Left cardiac atrium (tissue), 4 donors: ENCODE measurements around the gene SGPP1. TPM values are rescaled to one million over a fixed set of nuclear protein-coding genes. Genes with fewer than 3 reads are reported as not detected.
A peak's percentile ranks its signal among the peaks of the same experiment; 100 is the strongest.
"Not testable (repeated sequence)": the region's sequence is repeated elsewhere in the genome, so short reads cannot be mapped to it uniquely, and the experiment has no call there.

Experiments
- ATAC-seq, 2 donors: fragments of 200-7000 bp; cut with Tn5 transposase; one replicate each; pipeline ENCODE4 v1.9.1; 2020; ENCODE audit warnings: mild to moderate bottlenecking in 2 of 2, moderate library complexity in 2 of 2
- DNase-seq: peaks from one replicate; pipeline ENCODE4 v3.0.0-alpha.2; 2020
- intact Hi-C, 2 donors: fragments of 100-400 bp; cut with DNase I; formaldehyde crosslinking; loops; one replicate each; pipeline versions ENCODE4 v1.14.1 to v1.15.1; 2022 to 2023
- long read RNA-seq: library from polyadenylated mRNA; unstranded; transcript quantifications from one replicate; pipeline ENCODE4 v2.0.0, GENCODE V29; 2021
- total RNA-seq, 2 donors: library from RNA; stranded (reverse); fragmentation: NEBNext Ultra II Directional; extraction: Animal tissue kit (Norgen Biotek cat#: 25700); gene quantifications; one replicate each; pipeline ENCODE4 v1.2.1, GENCODE V29; 2021
- donor health status: DM: no; HTN: yes; CAD: no.
- donor health status: DM: no; HTN: yes; CAD: no; lungs with severe emphysema.
- donor health status: DM: yes; HTN: yes; CAD: no.
- donor health status: Dilated cardiomyopathy.

The SGPP1 gene
- total RNA-seq, result 1 to 10 TPM; 7.3 to 8.6 TPM
- long read RNA-seq, partial matches to known transcripts, result 0 of 1 reads
- long read RNA-seq, other reads (novel, unspliced or antisense), result 1 of 1 reads

DNA sequence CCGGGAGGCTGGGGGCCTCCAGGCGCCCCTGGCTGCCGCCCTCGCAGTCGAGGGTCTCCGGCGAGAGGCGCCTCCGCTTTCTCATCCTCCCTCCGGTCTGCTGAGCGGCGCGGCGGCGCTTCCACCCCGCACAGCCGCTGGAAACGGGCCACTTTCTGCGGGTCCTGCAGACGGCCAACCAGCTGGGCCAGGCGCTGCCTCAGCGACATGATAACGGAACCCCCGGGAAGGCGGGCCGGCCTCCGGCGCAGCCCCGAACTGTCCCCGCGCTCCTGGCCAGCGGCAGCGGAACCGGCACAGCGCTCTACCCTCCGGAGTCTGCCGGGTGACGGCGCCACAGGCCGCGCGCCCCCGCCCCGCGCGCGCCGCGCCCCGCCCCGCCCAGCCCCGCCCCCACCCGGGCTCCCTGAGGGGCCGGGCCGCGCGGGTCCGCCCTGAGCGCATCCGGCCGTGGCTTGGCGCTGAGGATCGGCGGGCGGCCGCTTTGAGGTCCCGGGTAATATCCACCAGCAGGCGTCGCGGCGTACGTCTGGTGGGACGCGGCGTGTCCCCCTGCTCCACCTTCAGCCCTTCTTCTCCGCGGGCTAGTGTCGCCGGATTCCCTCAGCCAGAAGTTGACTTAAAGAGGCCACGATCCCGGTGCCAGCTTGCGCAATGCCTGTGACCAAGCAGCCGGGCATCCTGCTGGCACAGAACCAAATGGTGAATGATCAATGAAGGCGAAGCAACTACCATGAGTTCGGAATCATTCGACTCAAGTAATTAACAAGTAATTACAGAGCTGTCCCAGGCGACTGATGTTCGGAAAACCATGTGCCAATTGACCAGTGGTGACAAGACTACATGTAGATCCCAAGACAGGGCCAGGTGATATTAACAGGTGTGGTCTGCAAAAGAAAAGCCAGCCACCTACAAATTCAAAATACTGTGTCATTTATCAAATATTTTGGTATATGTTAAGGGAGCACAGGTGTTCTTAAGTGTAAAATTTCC, at the start of gene SGPP1:
Gene SGPP1 (minus strand): TSS at position 330 of the 993 bp plus-strand sequence. CDS start 121 bp downstream, at position 209.
- peak; percentile 88 for DNase-seq
- intact Hi-C loops, result loop anchor here in 1 of 2 donors (10.0 kb wide), 1 partner anchor 83 kb away; the partner anchor contains the start of gene WDR89
- peak; percentile 97 to 98 for ATAC-seq

DNA sequence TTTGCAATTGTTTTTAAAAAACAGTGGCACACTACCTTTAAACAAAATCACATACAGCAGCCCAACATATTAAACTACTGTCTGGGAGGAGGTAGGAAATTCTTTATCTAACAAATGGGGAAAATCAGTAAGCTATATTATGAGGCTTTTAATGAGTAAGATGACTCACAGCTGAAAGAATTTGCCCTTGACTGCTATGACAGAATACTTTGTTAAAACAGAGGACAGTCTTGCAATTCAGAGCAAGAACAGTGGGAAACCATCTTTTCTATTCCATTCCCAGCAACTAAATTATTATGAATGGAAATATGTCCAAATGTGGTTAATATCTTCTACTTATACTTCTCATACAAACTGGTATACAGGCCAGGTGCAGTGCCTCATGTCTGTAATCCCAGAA, 49.2 kb upstream of the SGPP1 start:
- ATAC-seq (peak in 1 of 2 donors; percentile 32), DNase-seq (no peak)
- intact Hi-C loops, result no loop called here

- ATAC-seq, result no peak
- no peak for DNase-seq
- intact Hi-C loops, result no loop called here
These were observed 45.6 kb upstream of the SGPP1 start for GRCh38 chr14:63773504-63773903.

DNA sequence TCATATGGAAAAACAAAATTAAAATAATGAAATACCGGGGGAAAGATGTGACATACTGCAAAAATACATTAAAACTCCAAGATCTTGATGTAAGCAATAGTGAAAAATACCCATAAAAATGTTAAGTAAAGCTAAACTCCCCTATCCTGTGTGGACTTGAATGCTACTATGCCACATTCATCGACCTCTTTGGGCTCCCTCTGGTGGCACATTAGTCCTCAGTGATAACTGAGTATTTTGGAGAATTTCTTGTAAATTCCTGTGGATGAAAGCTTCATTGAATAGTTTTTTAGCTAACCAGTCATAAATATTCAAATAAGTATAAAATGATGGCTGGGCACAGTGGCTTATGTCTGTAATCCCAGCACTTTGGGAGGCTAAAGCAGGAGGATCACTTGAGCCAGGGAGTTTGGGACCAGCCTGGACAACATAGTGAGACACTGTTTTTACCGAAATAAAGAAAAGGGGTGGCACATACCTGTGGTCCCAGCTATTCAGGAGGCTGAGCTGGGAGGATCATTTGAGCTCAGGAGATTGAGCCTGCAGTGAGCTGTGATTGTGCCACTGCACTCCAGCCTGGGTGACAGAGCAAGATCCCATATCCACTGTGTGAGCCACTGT, 42.4 kb upstream of the SGPP1 start:
- ATAC-seq (peak; percentile 41 to 60), DNase-seq (peak; percentile 34)
- intact Hi-C loops, result no loop called here

DNA sequence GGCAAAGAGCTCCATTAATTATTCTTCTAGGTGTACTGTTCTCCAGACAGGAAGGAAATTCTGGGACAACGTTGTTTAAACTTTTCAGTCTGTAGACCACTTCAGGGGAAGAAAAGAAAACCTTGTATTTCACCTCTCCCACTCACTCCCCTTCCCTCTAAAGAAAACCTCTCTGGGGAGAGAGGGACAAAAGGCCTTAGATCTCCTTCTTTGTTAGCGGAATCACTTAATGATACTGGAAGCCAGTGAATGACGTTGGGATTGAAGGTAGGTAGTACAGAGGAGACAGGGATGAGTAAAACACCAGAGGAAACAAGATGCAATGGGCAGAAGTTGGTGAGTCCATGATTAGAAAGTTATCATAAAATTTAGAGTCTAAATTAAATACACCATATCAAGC, 38.7 kb upstream of the SGPP1 start:
- no peak for DNase-seq
- no peak for ATAC-seq
- intact Hi-C loops, result no loop called here

DNA sequence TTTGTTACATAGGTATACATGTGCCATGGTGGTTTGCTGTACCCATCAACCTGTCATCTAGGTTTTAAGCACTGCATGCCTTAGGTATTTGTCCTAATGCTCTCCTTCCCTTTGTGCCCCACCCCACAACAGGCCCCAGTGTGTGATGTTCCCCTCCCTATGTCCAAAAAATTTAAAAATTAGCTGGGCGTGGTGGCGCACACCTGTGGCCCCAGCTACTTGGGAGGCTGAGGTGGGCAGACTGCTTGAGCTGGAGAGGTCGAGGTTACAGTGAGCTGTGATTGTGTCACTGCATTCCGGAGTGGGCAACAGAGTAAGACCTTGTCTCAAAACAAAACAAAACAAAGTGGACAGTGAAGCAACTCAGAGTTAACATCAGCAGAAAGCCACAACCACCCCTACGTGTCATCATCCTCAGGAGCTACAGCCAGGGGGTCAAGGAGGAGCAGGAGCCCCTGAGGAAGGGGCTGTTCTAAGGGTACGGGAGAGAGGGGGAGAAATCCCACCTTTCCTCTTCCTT, 36.8 kb upstream of the SGPP1 start:
- intact Hi-C loops, result no loop called here
- ATAC-seq, result no peak
- no peak for DNase-seq

- intact Hi-C loops, result no loop called here
- no peak for DNase-seq
- ATAC-seq, result no peak
These were observed 36.2 kb upstream of the SGPP1 start for GRCh38 chr14:63764103-63764502.

- DNase-seq (no peak), ATAC-seq (no peak)
- intact Hi-C loops, result no loop called here
These were observed 33.7 kb upstream of the SGPP1 start for GRCh38 chr14:63761351-63762117.

DNA sequence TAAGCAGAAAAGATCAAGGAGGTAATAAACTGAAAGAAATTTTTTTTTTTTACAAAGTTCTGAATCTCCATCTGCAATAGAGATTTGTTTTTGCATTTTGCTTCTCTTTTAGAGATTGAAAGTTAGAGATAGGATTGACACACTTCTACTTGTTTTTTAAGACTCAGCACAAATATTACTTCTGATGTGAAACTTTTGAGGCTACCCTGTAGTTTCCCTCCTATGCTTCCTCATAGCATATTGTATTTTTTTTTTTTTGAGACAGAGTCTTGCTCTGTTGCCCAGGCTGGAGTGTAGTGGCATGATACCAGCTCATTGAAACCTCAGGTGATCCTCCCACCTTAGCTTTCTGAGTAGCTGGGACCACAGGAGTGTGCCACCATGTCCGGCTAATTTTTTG, 32.1 kb upstream of the SGPP1 start:
- DNase-seq (no peak), ATAC-seq (no peak)
- intact Hi-C loops, result no loop called here

- DNase-seq (no peak), ATAC-seq (peak; percentile 56 to 65)
- intact Hi-C loops, result no loop called here
These were observed 31.6 kb upstream of the SGPP1 start for GRCh38 chr14:63759456-63759855.

DNA sequence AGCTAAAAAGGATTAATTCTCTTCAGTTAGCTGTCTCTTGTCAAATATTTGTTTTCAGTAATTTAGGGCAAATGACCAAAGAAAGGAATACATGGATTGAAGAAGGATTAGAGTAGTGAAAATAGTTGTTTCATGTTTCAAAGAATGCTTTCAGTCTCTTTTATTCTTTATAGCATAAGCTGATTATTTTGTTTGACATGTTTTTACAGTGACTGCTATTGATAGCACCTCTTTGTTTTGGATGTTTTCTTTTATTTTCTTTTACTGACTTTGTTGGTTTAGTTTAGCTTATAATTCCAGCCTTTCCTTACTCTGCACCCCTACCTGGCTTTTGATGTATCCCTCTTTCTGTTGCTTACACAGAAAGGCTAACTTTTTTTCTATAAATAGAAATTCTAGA, 29.3 kb upstream of the SGPP1 start:
- intact Hi-C loops, result no loop called here
- ATAC-seq (no peak), DNase-seq (no peak)

DNA sequence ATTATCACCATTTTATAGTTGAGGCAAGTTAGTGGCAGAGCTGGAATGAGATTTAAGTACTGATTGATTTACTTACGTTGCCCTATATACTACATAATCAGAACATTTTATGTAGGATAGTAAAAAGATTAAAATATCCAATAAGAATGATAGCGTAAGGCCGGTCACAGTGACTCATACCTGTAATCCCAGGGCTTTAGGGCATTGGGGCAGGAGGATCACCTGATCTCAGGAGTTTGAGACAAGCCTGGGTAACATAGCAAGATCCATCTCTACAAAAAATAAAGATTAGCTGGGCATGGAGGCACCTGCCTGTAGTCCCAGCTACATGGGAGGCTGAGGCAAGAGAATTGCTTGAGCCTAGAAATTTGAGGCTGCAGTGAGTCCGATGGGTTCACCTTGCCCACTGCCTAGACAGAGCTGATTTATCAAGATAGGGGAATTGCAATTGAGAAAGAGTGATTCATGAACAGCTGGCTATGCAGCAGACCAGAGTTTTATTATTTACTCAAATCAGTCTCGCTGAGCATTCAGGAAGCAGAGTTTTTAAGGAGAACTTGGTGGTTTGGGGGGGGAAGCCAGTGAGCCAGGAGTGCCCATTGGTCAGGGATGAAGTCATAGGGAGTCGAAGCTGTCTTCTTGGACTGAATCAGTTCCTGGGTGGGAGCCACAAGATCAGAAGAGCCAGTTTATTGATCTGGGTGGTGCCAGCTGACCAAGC, 24.7 kb upstream of the SGPP1 start:
- no peak for ATAC-seq

GRCh38 chr14:63751076-63751475, 23.2 kb upstream of the SGPP1 start:
- DNase-seq, ATAC-seq, intact Hi-C loops: not testable (repeated sequence)

More for the DNA sequence above, 24.7 kb upstream of the SGPP1 start:
- intact Hi-C loops, result no loop called here
- no peak for DNase-seq

DNA sequence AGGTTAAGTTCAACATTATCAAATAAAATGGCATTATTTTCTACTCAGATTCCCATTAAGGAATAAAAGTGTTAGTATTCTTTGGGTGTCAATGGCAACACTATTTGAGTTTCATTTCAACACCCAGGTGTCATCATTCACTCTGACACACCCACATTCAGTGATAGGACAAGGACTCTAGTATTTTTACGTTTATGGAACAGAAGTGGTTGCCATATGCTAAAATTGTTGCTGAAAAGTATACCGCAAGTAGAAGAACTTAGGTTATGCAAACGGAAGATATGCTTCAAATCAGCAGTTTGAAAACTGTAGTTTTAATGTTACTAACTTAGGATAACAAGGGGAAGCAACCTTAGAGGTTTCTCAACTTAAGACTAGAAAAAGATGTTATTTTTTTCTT, 20.0 kb upstream of the SGPP1 start:
- ATAC-seq, result no peak
- DNase-seq, result no peak
- intact Hi-C loops, result no loop called here

DNA sequence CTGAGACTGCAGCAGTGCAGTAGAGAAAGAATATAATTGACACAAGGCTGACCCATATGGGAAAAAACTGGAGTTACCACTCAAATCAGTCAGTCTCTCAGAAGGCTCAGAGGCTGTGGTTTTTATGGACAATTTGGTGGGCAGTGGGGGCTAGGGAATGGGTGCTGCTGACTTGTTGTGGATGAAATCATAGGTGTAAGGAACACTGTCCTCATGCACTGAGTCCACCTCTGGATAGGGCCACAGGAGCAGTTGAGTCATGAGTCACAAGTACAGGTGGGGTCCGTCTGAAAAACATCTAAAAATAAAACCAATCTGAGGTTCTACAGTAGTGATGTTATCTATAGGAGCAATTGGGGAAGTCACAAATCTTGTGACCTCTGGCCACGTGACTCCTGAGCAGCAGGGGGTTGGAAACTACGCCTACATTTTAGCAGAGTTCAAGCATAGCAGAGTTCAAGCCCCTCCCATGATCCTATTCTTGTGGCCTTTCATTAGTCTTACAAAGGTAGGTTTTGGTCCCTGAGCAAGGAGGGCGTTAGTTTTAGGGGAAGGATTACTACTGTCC, 18.1 kb upstream of the SGPP1 start:
- DNase-seq (no peak), ATAC-seq (no peak)
- intact Hi-C loops, result no loop called here

- intact Hi-C loops, result no loop called here
- DNase-seq (no peak), ATAC-seq (no peak)
These were observed 17.4 kb upstream of the SGPP1 start for GRCh38 chr14:63745272-63745671.

DNA sequence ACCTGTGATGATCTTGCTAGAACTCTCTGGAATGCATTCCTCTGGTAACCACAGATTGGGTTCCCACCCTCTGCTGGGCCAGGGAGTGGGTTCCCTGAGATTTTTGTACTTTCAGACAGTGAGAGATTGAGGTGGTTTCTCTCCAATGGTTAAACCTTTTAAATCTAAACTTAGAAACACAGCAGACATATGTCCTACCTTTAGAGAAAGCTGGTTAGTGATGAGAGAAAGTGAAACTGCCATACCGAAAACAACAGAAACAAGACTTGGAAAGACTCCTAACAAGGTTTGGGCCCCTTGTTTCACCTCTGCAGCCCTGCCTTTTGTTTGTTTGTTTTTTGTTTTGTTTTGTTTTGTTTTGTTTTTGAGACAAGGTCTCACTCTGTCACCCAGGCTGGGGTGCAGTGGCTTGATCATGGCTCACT, 9.7 kb upstream of the SGPP1 start:
- ATAC-seq, result no peak
- DNase-seq, result no peak
- intact Hi-C loops, result no loop called here

GRCh38 chr14:63735720-63736119, 7.9 kb upstream of the SGPP1 start:
- intact Hi-C loops, result no loop called here
- DNase-seq (no peak), ATAC-seq (no peak)
